ENCODE measurements around the gene PLEKHN1.

DNA sequence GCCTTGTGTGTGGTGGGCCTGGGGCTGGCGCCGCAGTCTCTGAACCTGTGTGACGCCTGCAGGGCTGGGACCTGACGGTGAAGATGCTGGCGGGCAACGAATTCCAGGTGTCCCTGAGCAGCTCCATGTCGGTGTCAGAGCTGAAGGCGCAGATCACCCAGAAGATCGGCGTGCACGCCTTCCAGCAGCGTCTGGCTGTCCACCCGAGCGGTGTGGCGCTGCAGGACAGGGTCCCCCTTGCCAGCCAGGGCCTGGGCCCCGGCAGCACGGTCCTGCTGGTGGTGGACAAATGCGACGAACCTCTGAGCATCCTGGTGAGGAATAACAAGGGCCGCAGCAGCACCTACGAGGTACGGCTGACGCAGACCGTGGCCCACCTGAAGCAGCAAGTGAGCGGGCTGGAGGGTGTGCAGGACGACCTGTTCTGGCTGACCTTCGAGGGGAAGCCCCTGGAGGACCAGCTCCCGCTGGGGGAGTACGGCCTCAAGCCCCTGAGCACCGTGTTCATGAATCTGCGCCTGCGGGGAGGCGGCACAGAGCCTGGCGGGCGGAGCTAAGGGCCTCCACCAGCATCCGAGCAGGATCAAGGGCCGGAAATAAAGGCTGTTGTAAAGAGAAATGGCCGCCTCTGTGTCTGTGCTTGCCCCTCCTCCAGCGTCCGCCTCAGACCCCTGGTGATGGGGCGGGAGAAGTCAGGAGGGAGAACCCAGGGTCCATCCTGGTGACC is 47.8 kb downstream of the PLEKHN1 start:
- TF ChIP-seq, protein P1, sequence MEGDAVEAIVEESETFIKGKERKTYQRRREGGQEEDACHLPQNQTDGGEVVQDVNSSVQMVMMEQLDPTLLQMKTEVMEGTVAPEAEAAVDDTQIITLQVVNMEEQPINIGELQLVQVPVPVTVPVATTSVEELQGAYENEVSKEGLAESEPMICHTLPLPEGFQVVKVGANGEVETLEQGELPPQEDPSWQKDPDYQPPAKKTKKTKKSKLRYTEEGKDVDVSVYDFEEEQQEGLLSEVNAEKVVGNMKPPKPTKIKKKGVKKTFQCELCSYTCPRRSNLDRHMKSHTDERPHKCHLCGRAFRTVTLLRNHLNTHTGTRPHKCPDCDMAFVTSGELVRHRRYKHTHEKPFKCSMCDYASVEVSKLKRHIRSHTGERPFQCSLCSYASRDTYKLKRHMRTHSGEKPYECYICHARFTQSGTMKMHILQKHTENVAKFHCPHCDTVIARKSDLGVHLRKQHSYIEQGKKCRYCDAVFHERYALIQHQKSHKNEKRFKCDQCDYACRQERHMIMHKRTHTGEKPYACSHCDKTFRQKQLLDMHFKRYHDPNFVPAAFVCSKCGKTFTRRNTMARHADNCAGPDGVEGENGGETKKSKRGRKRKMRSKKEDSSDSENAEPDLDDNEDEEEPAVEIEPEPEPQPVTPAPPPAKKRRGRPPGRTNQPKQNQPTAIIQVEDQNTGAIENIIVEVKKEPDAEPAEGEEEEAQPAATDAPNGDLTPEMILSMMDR (conservative IDR thresholded peaks at IDR 0.05) = no peak
- no peak for TF ChIP-seq EZH2 (IDR thresholded peaks at IDR 0.05; ENCODE audit: low read depth)
